Kidney (tissue), 14 donors: ENCODE measurements around the gene ADAMTS6. TPM values are rescaled to one million over a fixed set of nuclear protein-coding genes. Genes with fewer than 3 reads are reported as not detected.

Experiments
- DNase-seq, 5 donors: peaks; one replicate each; pipeline ENCODE4 v3.0.0-alpha.2; 2013 to 2020
- FAIRE-seq: peaks from 2 replicates; lab custom pipeline; 2012; peaks lifted over from hg19 to GRCh38; lab: Jason Lieb, UNC
- H3K27ac ChIP-seq, 2 donors: one replicate each; pipeline ENCODE4 v1.7.0; 2013; ENCODE audit warnings: low read depth in 2 of 2, low read length in 2 of 2, inconsistent platforms in 1 of 2
- H3K27me3 ChIP-seq: one replicate; pipeline ENCODE4 v1.7.1; 2013; ENCODE audit warnings: low read length, inconsistent platforms; ENCODE audit not compliant: control insufficient read depth, insufficient read depth
- H3K36me3 ChIP-seq, 3 donors: one replicate each; pipeline versions ENCODE4 v1.7.0 to v1.7.1; 2013; ENCODE audit warnings: low read length in 3 of 3, control low read depth in 1 of 3, inconsistent platforms in 1 of 3; ENCODE audit not compliant: insufficient read depth in 3 of 3, control insufficient read depth in 2 of 3
- H3K4me1 ChIP-seq, 3 donors: one replicate each; pipeline versions ENCODE4 v1.7.0 to v1.7.1; 2013; ENCODE audit warnings: low read length in 3 of 3, inconsistent platforms in 1 of 3, low read depth in 1 of 3; ENCODE audit not compliant: control insufficient read depth in 2 of 3, insufficient read depth in 2 of 3
- H3K4me3 ChIP-seq, 3 donors: one replicate each; pipeline versions ENCODE4 v1.7.0 to v1.8.1; 2013; ENCODE audit warnings: low read length in 3 of 3, control low read depth in 1 of 3, inconsistent platforms in 1 of 3
- H3K9ac ChIP-seq, 3 donors: one replicate each; pipeline versions ENCODE4 v1.7.0 to v1.7.1; 2013; ENCODE audit warnings: low read length in 3 of 3, control low read depth in 1 of 3, inconsistent platforms in 1 of 3
- H3K9me3 ChIP-seq, 3 donors: one replicate each; pipeline versions ENCODE4 v1.7.0 to v1.7.1; 2013; ENCODE audit warnings: low read length in 3 of 3, control low read depth in 1 of 3, inconsistent platforms in 1 of 3; ENCODE audit not compliant: control insufficient read depth in 2 of 3, insufficient read depth in 1 of 3
- CTCF ChIP-seq: IDR thresholded peaks from 3 replicates; pipeline ENCODE4 v1.5.1; 2012; ENCODE audit warnings: mild to moderate bottlenecking, moderate library complexity, borderline replicate concordance; ENCODE audit not compliant: insufficient read depth; ENCODE audit errors: extremely low read depth
- intact Hi-C: fragments of 100-400 bp; cut with DNase I; formaldehyde crosslinking; loops from one replicate; pipeline ENCODE4 v1.11.1; 2022
- polyA plus RNA-seq: library from polyadenylated mRNA; stranded (reverse); fragments of 350-450 nt; fragmentation: Illumina TruSeq; extraction: RNeasy Lipid Tissue Mini Kit (QIAGEN cat#74804); gene quantifications from one replicate; pipeline ENCODE4 v1.2.3, GENCODE V29; 2014; ENCODE audit warnings: low read depth, low replicate concordance; ENCODE audit not compliant: insufficient read depth
- total RNA-seq: library from RNA; stranded (reverse); fragmentation: NEBNext Ultra II Directional; extraction: Animal tissue kit (Norgen Biotek cat#: 25700); gene quantifications from one replicate; pipeline ENCODE4 v1.2.1, GENCODE V29; 2021
- donor health status: control.
- donor health status: control.
- donor health status: control.
- donor health status: control.
- donor health status: control.
- donor health status: DM: yes; HTN: yes; CAD: no.
- donor health status: Normal renal cell carcinoma (clear cell type).

Gene ADAMTS6
- total and polyA plus RNA-seq, 2 donors from 2014 or later, result 0.32 to 6.7 TPM

- no peaks in the 10 kb centered on the region for H3K27me3 ChIP-seq
- no peaks in the 10 kb centered on the region for H3K4me1 ChIP-seq
- H3K4me3 ChIP-seq, result no peak overlapping the region
- DNase-seq (peak in 1 of 5 donors; percentile 30), FAIRE-seq (no peak)
- no peaks in the 10 kb centered on the region for H3K36me3 ChIP-seq
- intact Hi-C loops, result no loop called here
- H3K9me3 ChIP-seq, result no peaks in the 10 kb centered on the region
- no peak for TF ChIP-seq CTCF
- H3K27ac ChIP-seq, result no peak overlapping the region
- H3K9ac ChIP-seq, result no peak overlapping the region
Measured at GRCh38 chr5:65198456-65199120, 283.1 kb downstream of the ADAMTS6 start.

GRCh38 chr5:65197531-65198455, 283.9 kb downstream of the ADAMTS6 start:
- Histone ChIP-seq H3K4me3 (no peak overlapping the region), H3K9ac (no peak overlapping the region), H3K9me3 (no peaks in the 10 kb centered on the region), H3K27me3 (no peaks in the 10 kb centered on the region), H3K4me1 (no peaks in the 10 kb centered on the region), H3K27ac (no peak overlapping the region), H3K36me3 (no peaks in the 10 kb centered on the region)
- DNase-seq (peak in 2 of 5 donors; percentile 26 to 57), FAIRE-seq (peak; percentile 6)
- no peak for TF ChIP-seq CTCF
- intact Hi-C loops, result no loop called here

GRCh38 chr5:65194871-65195270, 286.8 kb downstream of the ADAMTS6 start:
- Histone ChIP-seq H3K27ac (no peak overlapping the region), H3K36me3 (no peaks in the 10 kb centered on the region), H3K9me3 (no peaks in the 10 kb centered on the region), H3K4me1 (no peaks in the 10 kb centered on the region), H3K9ac (no peak overlapping the region), H3K27me3 (no peaks in the 10 kb centered on the region), H3K4me3 (no peak overlapping the region)
- no peak for TF ChIP-seq CTCF
- FAIRE-seq (no peak), DNase-seq (no peak)
- intact Hi-C loops, result no loop called here
